ENCODE measurements around the gene ANKRD12. TPM values are rescaled to one million over a fixed set of nuclear protein-coding genes. Genes with fewer than 3 reads are reported as not detected.

Gene ANKRD12
- total RNA-seq, 1 donor from 2014 or later, result 125 TPM

DNA sequence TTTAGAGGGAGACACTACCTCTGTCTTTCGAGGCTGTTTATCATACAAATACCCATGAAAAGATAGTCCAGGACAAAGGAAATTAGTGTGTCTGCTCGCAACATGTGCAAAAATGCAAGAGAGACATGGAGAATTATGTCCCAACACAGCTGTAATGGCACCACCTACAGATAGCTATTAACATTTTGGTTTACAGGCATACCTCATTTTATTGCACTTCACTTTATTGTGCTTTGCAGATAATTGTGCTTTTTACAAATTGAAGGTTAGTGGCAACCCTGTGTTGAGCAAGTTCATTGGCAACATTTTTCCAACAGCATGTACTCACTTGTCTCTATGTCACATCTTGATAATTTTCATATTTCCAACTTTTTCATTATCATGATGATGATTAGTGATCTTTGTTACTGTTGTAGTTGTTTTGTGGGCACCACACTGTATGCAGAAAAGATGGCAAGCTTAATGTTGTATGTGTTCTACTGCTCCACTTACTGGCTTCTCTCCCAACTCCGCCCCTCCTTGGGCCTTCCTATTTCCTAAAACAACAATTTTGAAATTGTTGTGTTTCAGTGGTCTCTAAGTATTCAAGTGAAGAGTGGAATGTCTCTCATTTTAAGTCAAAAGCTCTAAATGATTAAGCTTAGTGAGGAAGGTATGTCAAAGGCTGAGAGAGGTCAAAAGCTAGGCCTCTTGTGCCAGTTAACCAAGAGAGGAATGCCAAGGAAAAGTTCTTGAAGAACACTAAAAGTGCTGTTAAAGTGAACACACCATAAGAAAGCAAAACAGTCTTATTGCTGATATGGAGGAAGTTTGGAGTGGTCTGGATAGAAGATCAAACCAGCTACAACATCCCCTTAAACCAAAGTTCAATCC is 52.0 kb downstream of the ANKRD12 start:
- Mint-ChIP-seq H3K4me1 (peaks cover 29% of the 10 kb centered on the region), H3K27me3 (no peaks in the 10 kb centered on the region), H3K36me3 (ENCODE audit: low read depth) (peaks cover 80% of the 10 kb centered on the region), H3K9me3 (no peaks in the 10 kb centered on the region), H3K27ac (no peak overlapping the region), H3K4me3 (no peak overlapping the region)
- TF ChIP-seq, protein P1, sequence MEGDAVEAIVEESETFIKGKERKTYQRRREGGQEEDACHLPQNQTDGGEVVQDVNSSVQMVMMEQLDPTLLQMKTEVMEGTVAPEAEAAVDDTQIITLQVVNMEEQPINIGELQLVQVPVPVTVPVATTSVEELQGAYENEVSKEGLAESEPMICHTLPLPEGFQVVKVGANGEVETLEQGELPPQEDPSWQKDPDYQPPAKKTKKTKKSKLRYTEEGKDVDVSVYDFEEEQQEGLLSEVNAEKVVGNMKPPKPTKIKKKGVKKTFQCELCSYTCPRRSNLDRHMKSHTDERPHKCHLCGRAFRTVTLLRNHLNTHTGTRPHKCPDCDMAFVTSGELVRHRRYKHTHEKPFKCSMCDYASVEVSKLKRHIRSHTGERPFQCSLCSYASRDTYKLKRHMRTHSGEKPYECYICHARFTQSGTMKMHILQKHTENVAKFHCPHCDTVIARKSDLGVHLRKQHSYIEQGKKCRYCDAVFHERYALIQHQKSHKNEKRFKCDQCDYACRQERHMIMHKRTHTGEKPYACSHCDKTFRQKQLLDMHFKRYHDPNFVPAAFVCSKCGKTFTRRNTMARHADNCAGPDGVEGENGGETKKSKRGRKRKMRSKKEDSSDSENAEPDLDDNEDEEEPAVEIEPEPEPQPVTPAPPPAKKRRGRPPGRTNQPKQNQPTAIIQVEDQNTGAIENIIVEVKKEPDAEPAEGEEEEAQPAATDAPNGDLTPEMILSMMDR (IDR thresholded peaks at IDR 0.05), result no peak
- intact Hi-C loops (cut with micrococcal nuclease), result no loop called here
- CTCF ChIA-PET, result interaction anchor here (0.9 to 1.3 kb wide), 2 partner anchors 85 to 89 kb away, joined by 3 to 5 read pairs; no protein-coding TSS in a partner anchor
- DNase-seq (no peak), ATAC-seq (ENCODE audit: low read depth) (no peak)
- POLR2A ChIA-PET, result interaction anchor here (0.6 to 1.2 kb wide), 2 partner anchors 52 to 111 kb away, joined by 3 to 7 read pairs; no protein-coding TSS in a partner anchor

DNA sequence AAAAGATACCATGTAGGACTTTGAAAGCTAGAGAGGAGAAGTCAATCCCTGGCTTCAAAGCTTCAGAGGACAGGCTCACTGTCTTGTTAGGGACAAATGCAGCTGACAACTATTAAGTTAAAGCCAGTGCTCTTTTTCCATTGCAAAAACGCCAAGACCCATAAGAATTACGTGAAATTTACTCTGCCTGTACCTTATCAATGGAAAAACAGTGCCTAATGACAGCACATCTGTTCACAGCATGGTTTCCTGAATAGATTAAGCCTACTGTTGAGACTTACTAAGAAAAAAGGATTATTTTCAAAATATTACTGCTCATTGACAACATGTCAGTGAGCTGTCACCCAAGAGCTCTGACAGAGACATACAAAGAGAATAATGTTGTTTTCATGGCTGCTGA is 52.9 kb downstream of the ANKRD12 start:
- TF ChIP-seq, protein P1 (IDR thresholded peaks at IDR 0.05), result no peak
- intact Hi-C loops (cut with micrococcal nuclease), result no loop called here
- Mint-ChIP-seq H3K9me3 (no peaks in the 10 kb centered on the region), H3K27ac (no peak overlapping the region), H3K4me3 (no peak overlapping the region), H3K4me1 (peaks cover 25% of the 10 kb centered on the region), H3K36me3 (ENCODE audit: low read depth) (peaks cover 75% of the 10 kb centered on the region), H3K27me3 (no peaks in the 10 kb centered on the region)
- DNase-seq (no peak), ATAC-seq (ENCODE audit: low read depth) (no peak)
- ChIA-PET CTCF (no interaction called here), POLR2A (interaction anchor here (1.2 kb wide), 1 partner anchor 52 kb away, joined by 3 read pairs; no protein-coding TSS in a partner anchor)

DNA sequence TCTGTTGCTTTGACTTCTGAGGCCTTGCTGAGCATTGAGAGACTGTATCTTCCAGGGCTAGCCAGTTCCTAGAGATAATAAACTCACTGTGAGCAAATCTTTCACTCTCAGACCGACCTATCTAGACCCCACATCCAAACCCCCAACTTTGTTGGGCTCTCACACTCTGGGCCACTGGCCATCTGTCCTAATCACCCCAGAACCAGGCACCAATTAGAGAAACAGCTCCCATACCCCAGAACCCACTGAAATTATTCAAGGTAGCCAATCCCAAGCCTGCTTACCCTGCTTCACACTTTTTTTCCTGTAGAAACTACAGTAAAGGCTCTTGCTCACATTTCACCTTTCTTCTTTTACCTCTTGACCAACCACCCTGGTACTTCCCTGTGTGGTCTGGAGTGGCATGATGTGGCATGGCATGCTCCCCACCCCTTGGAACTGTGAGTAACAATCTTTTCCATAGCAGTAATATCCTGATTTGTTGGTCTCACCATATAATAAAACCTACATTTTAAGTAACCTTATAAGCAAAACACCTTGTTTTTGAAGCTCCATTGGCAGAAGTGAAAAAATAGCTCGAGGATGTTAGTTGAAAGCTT is 55.2 kb downstream of the ANKRD12 start:
- Mint-ChIP-seq H3K9me3 (no peaks in the 10 kb centered on the region), H3K4me3 (no peak overlapping the region), H3K27ac (no peak overlapping the region), H3K4me1 (peaks cover 5% of the 10 kb centered on the region), H3K27me3 (no peaks in the 10 kb centered on the region), H3K36me3 (ENCODE audit: low read depth) (peaks cover 75% of the 10 kb centered on the region)
- TF ChIP-seq, protein P1 (IDR thresholded peaks at IDR 0.05), result no peak
- ChIA-PET POLR2A (interaction anchor here (0.7 kb wide), 1 partner anchor 40 kb away, joined by 3 read pairs; no protein-coding TSS in a partner anchor), CTCF (no interaction called here)
- DNase-seq, result no peak
- no peak for ATAC-seq (ENCODE audit: low read depth)
- intact Hi-C loops (cut with micrococcal nuclease), result no loop called here

DNA sequence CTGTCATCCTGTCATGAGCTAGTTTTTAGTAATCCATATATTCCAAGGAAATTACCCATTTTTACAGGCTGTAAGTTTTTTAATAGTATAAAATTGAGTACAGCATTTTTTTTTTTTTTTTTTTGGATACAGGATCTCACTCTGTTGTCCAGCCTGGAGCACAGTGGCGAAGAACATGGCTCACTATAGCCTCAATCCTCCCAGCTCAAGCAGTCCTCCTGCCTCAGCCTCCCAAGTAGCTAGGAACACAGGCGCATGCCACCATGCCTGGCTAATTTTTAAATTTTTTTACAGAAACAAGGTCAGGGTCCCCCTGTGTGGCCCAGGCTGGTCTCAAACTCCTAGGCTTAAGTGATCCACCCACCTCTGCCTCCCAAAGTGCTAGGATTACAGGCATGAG is 56.5 kb downstream of the ANKRD12 start:
- Mint-ChIP-seq H3K4me3 (no peak overlapping the region), H3K27ac (no peak overlapping the region), H3K36me3 (ENCODE audit: low read depth) (peaks cover 79% of the 10 kb centered on the region), H3K27me3 (no peaks in the 10 kb centered on the region), H3K4me1 (peaks cover 5% of the 10 kb centered on the region), H3K9me3 (no peaks in the 10 kb centered on the region)
- ATAC-seq (ENCODE audit: low read depth) (no peak), DNase-seq (no peak)
- ChIA-PET CTCF (no interaction called here), POLR2A (no interaction called here)
- intact Hi-C loops (cut with micrococcal nuclease), result no loop called here
- TF ChIP-seq, protein P1 (IDR thresholded peaks at IDR 0.05), result no peak

DNA sequence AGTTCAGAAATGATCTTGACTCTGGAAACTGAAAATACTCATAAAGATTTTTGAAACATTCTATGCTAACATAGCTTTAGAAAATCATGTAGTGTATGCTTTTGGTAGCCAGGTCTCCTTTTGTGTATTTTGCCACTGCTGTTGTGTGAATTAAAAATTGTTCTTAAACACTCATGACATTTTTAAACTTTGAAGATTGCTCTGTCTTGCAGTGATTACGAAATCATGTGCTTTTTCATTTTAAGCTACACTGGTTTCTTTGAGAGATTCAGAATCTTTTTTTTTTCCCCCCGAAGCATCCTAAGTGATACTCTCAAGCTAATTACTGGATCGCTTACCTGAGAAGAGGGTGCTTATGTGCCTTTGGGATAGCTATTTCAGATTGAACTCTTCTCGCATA is 60.0 kb downstream of the ANKRD12 start:
- ATAC-seq (ENCODE audit: low read depth) (no peak), DNase-seq (no peak)
- H3K4me1 Mint-ChIP-seq, result peaks cover 4% of the 10 kb centered on the region
- peaks cover 71% of the 10 kb centered on the region for H3K36me3 Mint-ChIP-seq (ENCODE audit: low read depth)
- no peaks in the 10 kb centered on the region for H3K9me3 Mint-ChIP-seq
- intact Hi-C loops (cut with micrococcal nuclease), result no loop called here
- no peak overlapping the region for H3K27ac Mint-ChIP-seq
- TF ChIP-seq, protein P1 (IDR thresholded peaks at IDR 0.05), result no peak
- CTCF ChIA-PET, result no interaction called here
- POLR2A ChIA-PET, result interaction anchor here (0.6 kb wide), 1 partner anchor 35 kb away, joined by 3 read pairs; no protein-coding TSS in a partner anchor
- H3K4me3 Mint-ChIP-seq, result no peak overlapping the region
- H3K27me3 Mint-ChIP-seq, result no peaks in the 10 kb centered on the region

All from activated B cell treated with CpG ODN at 0.5 μM for 24 hours (primary cell).